OCI-LY7 (cell line): ENCODE measurements around the gene SNX32.

ENCODE experiments used
- CTCF ChIP-seq: fragments of 200-600 bp; sonication (generic); conservative IDR thresholded peaks from 2 replicates; pipeline ENCODE4 v1.5.1; 2014; ENCODE audit warnings: mild to moderate bottlenecking, antibody characterized with exemption, low read length, moderate library complexity, mixed read lengths
- EZH2phosphoT487 ChIP-seq: fragments of 200-600 bp; sonication (generic); IDR thresholded peaks from 2 replicates; pipeline ENCODE4 v1.6.1; 2018; ENCODE audit warnings: low read depth, borderline replicate concordance, mild to moderate bottlenecking, mixed run types, antibody characterized with exemption, low read length, moderate library complexity, mixed read lengths

GRCh38 chr11:65858681-65859087 is 24.9 kb downstream of the SNX32 start:
- TF ChIP-seq CTCF = no peak
- TF ChIP-seq EZH2phosphoT487 = no peak
